Astrocyte of the cerebellum (primary cell): ENCODE data around the gene CNPY3.

Experiments used
- DNase-seq: peaks from one replicate; pipeline ENCODE4 v3.0.0-alpha.2; 2011; ENCODE audit warnings: low read depth
- H3K4me3 ChIP-seq: 2 replicates; pipeline ENCODE4 v1.5.1; 2011; ENCODE audit warnings: mild to moderate bottlenecking, low read depth, low read length, moderate library complexity
- CTCF ChIP-seq: IDR thresholded peaks from 2 replicates; pipeline ENCODE4 v1.5.1; 2012; ENCODE audit warnings: low read length, low read depth, moderate library complexity, mild to moderate bottlenecking; ENCODE audit errors: missing control alignments
- in situ Hi-C: cut with HindIII; loops from 2 replicates; pipeline ENCODE4 v1.10.0; 2017; ENCODE audit warnings: low sequenced_read_pairs

The CNPY3 gene

DNA sequence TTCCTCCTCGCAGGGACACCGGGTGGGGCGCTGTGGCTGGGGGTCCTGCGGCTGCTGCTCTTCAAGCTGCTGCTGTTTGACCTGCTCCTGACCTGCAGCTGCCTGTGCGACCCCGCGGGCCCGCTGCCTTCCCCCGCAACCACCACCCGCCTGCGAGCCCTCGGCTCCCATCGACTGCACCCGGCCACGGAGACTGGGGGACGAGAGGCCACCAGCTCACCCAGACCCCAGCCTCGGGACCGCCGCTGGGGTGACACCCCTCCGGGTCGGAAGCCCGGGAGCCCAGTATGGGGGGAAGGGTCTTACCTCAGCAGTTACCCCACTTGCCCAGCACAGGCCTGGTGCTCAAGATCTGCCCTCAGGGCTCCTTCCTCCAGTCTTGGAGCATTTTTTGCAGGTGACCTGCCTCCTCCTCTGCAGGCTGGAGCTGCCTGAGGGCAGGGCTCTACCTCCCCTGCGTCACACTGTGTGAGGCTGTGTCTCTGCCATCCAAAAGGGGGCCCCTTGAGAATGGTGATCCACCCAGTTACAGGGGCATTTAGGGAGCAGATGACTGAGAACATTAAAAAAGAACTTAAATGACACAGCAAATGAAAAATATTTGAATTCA lies 3.9 kb upstream of the CNPY3 start:
- DNase-seq, result no peak
- no peak overlapping the region for H3K4me3 ChIP-seq
- TF ChIP-seq CTCF, result no peak
- in situ Hi-C loops, result no loop called here

DNA sequence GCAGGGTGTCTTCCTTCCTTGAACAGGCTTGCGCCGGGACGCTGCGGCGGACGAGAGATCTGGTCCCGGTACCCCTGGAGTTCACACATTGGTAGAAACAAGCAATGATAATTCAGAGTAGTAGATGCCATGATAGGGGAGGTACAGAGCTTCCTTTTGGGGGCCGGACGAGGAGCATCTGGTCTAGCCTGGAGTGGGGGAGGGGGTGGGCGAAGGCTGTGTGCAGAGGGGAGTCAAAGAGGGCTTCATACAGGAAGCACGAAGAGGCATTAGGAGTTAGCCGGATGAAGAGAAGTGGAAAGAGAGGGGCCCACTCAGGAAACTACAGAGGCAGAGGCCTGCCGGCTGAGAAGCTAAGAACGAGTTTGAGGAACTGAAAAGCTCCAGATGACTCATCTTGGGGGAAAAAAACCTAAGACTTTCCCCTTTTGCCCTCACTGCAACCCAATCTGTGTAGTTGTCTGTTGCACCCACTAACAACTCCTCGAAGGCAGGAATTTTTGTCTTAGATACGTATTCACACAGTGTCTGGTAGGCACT lies 611 bp downstream of the CNPY3 start:
- peak overlapping the region; percentile 66 for H3K4me3 ChIP-seq
- in situ Hi-C loops, result no loop called here
- DNase-seq, result peak; percentile 12
- TF ChIP-seq CTCF, result no peak

DNA sequence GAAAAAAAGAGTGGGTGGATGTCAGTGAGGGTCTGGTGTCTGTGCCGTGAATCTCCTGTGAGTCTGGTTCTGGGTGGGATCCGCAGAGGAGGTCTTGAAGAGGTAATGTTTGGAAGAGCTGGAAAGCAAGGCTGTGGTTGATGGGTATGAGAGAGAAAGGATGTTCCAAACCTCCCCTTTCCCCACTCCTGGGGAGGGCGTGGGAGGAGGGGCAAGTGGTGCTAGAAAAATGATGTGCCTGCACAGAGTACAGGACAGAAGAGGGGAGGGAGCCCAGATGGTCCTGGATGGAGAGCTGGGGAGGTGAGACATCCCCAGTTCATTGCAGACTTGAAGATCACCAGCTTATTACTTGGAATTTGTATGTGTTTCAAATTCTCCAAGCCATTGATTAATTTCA lies 3.1 kb downstream of the CNPY3 start:
- H3K4me3 ChIP-seq, result no peak overlapping the region
- TF ChIP-seq CTCF, result no peak
- DNase-seq, result no peak
- in situ Hi-C loops, result no loop called here

GRCh38 chr6:42933205-42933604 lies 3.9 kb downstream of the CNPY3 start:
- TF ChIP-seq CTCF, result no peak
- no peak for DNase-seq
- in situ Hi-C loops, result no loop called here
- H3K4me3 ChIP-seq, result no peak overlapping the region

DNA sequence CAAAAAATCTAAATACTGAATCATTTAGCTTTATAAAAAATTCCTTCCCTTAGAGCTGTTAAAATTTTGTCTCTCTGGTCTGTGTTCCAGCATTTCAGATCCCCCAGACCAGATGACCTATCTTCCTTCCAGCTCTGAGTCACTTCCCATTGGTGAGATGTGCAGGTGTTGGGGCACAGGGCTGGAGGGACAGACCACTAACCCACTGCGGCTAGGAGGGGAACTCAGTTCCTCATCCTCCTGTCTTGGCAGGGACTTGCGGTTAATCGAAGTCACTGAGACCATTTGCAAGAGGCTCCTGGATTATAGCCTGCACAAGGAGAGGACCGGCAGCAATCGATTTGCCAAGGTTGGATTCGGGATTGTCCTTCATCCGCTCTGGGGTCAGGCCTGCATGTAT lies 6.0 kb downstream of the CNPY3 start:
- no peak for TF ChIP-seq CTCF
- no peak overlapping the region for H3K4me3 ChIP-seq
- in situ Hi-C loops, result no loop called here
- DNase-seq, result no peak

DNA sequence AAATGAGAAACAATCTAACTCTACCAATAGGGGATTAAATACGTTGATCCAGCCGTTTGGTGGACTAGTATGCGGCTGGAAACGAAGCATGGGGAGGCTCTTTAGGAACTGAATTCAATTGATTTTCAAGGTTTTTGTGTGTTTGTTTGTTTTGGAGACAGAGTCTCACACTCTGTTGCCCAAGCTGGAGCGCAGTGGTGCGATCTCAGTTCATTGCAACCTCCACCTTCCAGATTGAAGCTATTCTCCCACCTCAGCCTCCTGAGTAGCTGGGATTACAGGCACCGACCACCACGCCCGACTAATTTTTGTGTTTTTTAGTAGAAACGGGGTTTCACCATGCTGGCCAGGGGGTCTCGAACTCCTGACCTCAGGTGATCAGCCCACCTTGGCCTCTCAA lies 7.1 kb downstream of the CNPY3 start:
- no peak overlapping the region for H3K4me3 ChIP-seq
- in situ Hi-C loops, result no loop called here
- no peak for DNase-seq
- no peak for TF ChIP-seq CTCF
